Trophoblast cell (in vitro differentiated cells and primary cell): ENCODE data around the gene F3.

Source experiments
- DNase-seq, 2 donors: peaks; one replicate each; pipeline ENCODE4 v3.0.0-alpha.2; 2016
- H2AFZ ChIP-seq: 2 replicates; pipeline ENCODE4 v1.6.1; 2013; ENCODE audit warnings: low read length, moderate library complexity, mild to moderate bottlenecking; ENCODE audit not compliant: insufficient read depth, poor library complexity
- H2AK5ac ChIP-seq: 2 replicates; pipeline ENCODE4 v1.6.1; 2013; ENCODE audit warnings: mild to moderate bottlenecking, low read length
- H2BK120ac ChIP-seq: 2 replicates; pipeline ENCODE4 v1.6.1; 2013; ENCODE audit warnings: low read length, mild to moderate bottlenecking, moderate library complexity; ENCODE audit not compliant: insufficient read depth, poor library complexity
- H2BK12ac ChIP-seq: 2 replicates; pipeline ENCODE4 v1.6.1; 2013; ENCODE audit warnings: mild to moderate bottlenecking, low read length, moderate library complexity
- H2BK5ac ChIP-seq: 2 replicates; pipeline ENCODE4 v1.6.1; 2013; ENCODE audit warnings: low read length, low read depth, moderate library complexity, mild to moderate bottlenecking; ENCODE audit not compliant: poor library complexity
- H3K14ac ChIP-seq: 2 replicates; pipeline ENCODE4 v1.6.1; 2013; ENCODE audit warnings: mild to moderate bottlenecking, low read length
- H3K18ac ChIP-seq: 2 replicates; pipeline ENCODE4 v1.6.1; 2013; ENCODE audit warnings: mild to moderate bottlenecking, low read length
- H3K23ac ChIP-seq: 2 replicates; pipeline ENCODE4 v1.6.1; 2013; ENCODE audit warnings: low read length
- H3K27ac ChIP-seq: 2 replicates; pipeline ENCODE4 v1.5.1; 2013; ENCODE audit warnings: low read depth, mild to moderate bottlenecking, inconsistent platforms, low read length, moderate library complexity
- H3K27me3 ChIP-seq: 2 replicates; pipeline ENCODE4 v1.6.1; 2013; ENCODE audit warnings: inconsistent platforms, mild to moderate bottlenecking, low read length, moderate library complexity; ENCODE audit not compliant: insufficient read depth
- H3K36me3 ChIP-seq, 2 experiments: 1 replicate in 1 of 2; 2 replicates in 1 of 2; pipeline ENCODE4 v1.6.1; 2013; ENCODE audit warnings: low read length in 2 of 2, mild to moderate bottlenecking in 2 of 2, moderate library complexity in 1 of 2; ENCODE audit not compliant: insufficient read depth in 2 of 2, control insufficient read depth in 1 of 2
- H3K4ac ChIP-seq: 2 replicates; pipeline ENCODE4 v1.6.1; 2013; ENCODE audit warnings: low read depth, mild to moderate bottlenecking, low read length, moderate library complexity
- H3K4me1 ChIP-seq, 2 experiments: 1 replicate in 1 of 2; 2 replicates in 1 of 2; pipeline ENCODE4 v1.6.1; 2013; ENCODE audit warnings: low read length in 2 of 2, mild to moderate bottlenecking in 2 of 2, moderate library complexity in 1 of 2; ENCODE audit not compliant: insufficient read depth in 2 of 2, control insufficient read depth in 1 of 2
- H3K4me2 ChIP-seq: 2 replicates; pipeline ENCODE4 v1.6.1; 2013; ENCODE audit warnings: inconsistent platforms, mild to moderate bottlenecking, low read length, moderate library complexity
- H3K4me3 ChIP-seq: 2 replicates; pipeline ENCODE4 v1.5.1; 2013; ENCODE audit warnings: mild to moderate bottlenecking, low read depth, low read length, inconsistent platforms
- H3K79me1 ChIP-seq: one replicate; pipeline ENCODE4 v1.6.1; 2013; ENCODE audit warnings: low read length
- H3K79me2 ChIP-seq: 2 replicates; pipeline ENCODE4 v1.6.1; 2013; ENCODE audit warnings: low read length, mild to moderate bottlenecking; ENCODE audit not compliant: control insufficient read depth, insufficient read depth, poor library complexity
- H3K9ac ChIP-seq: 2 replicates; pipeline ENCODE4 v1.6.1; 2013; ENCODE audit warnings: mild to moderate bottlenecking, low read length
- H3K9me3 ChIP-seq: 2 replicates; pipeline ENCODE4 v1.6.1; 2013; ENCODE audit warnings: low read depth, mild to moderate bottlenecking, control low read depth, inconsistent platforms, low read length; ENCODE audit not compliant: insufficient read depth
- H4K12ac ChIP-seq: 2 replicates; pipeline ENCODE4 v1.6.1; 2013; ENCODE audit warnings: low read depth, mild to moderate bottlenecking, low read length, moderate library complexity
- H4K8ac ChIP-seq: 2 replicates; pipeline ENCODE4 v1.6.1; 2013; ENCODE audit warnings: low read depth, mild to moderate bottlenecking, low read length, moderate library complexity
- H4K91ac ChIP-seq: one replicate; pipeline ENCODE4 v1.6.1; 2013; ENCODE audit warnings: low read depth, mild to moderate bottlenecking, low read length, moderate library complexity
- WGBS: extraction: QIAGEN DNeasy Blood & Tissue Kit; methylation state at CpG from one replicate; pipeline ENCODE4 v1.1.7; 2013; ENCODE audit warnings: missing lambda C conversion rate; ENCODE audit not compliant: insufficient read length, insufficient coverage; ENCODE audit errors: extremely low coverage; 5-methylcytosine and 5-hydroxymethylcytosine counted together

F3 gene

DNA sequence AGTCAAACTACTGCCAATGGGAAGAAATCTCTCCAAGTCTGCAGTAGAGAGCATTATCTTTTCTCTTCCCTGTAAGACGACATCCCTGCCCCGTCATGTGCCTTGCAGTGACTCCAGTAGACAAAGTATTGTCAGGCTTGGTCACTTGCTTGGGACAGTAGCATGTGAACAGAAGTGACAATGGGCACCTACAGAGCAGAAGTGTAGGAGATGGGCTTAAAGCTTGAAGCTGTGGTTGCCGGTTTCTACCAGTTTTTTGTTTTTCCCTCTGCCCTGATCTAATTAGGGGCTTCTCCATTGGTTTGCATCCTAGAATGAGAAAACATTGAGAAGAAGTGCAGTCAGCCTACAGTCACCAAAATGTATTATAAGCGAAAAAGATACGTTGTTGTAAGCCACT lies 12.7 kb downstream of the F3 start:
- Histone ChIP-seq H3K4me2 (no peak overlapping the region), H4K12ac (no peak overlapping the region), H2AK5ac (no peak overlapping the region), H3K4ac (no peak overlapping the region), H3K27ac (no peak overlapping the region), H3K9me3 (no peaks in the 10 kb centered on the region), H3K4me3 (no peak overlapping the region), H3K27me3 (no peaks in the 10 kb centered on the region), H3K9ac (no peak overlapping the region), H4K91ac (no peak overlapping the region), H3K23ac (no peak overlapping the region), H4K8ac (no peak overlapping the region), H2AFZ (no peak overlapping the region), H2BK120ac (no peak overlapping the region), H3K18ac (no peak overlapping the region), H3K79me1 (no peaks in the 10 kb centered on the region), H3K4me1 (peaks cover 0 to 8% of the 10 kb centered on the region in 2 experiments), H3K14ac (no peak overlapping the region), H3K36me3 (peaks cover 17 to 32% of the 10 kb centered on the region in 2 experiments), H2BK5ac (no peak overlapping the region), H3K79me2 (no peaks in the 10 kb centered on the region), H2BK12ac (no peak overlapping the region)
- no CpG with 5 or more reads among the region's 5 CpGs for WGBS
- DNase-seq = no peak

DNA sequence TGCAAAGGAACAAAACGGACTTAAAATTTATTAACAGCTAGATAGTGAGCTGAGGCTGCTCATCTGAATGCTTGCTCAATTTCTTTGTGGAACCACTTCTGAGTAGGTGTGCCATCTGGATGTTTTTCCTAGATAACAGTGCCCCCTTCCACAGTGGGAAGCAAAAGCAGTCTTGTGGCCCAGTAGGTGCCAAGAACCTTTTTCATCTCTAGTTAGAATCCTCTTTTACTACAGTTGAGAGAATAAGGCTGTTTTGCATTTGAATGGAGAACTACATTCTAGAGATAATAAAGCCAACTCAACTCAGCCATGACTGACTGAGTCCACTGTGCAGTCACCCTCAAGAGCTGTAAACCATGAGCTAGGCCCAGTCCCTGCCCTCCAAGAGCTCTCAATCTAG lies 13.3 kb downstream of the F3 start:
- WGBS = no CpG with 5 or more reads among the region's 1 CpG
- no peak overlapping the region for H3K4me2 ChIP-seq
- H3K9me3 ChIP-seq = no peaks in the 10 kb centered on the region

DNA sequence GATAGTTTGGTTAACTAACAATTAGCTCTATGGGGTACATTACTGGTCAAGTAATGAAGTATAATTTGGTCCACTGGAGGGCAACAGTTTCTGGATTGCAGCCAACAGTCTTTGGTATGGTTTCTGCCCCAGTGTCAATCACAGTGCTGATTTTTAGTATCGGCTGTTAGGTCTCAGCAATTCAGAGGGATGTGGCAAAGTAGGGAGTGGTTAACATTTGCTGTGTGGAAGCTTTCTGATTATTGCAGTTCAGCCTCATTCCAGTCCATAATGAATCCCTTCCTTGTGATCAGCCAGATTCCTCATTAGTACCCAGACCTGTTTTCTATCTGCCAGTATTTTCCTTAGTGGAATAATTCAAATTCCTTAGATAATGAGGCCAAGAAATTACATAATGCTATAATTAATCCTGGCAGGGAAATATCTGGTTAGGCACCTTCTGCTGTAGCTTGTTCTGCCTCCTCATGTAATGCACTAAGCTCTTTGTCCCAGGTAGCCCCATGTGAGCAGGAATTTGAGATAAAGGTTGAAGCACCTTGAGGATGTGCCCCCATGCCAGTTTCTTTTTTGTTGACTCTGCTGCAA lies 14.0 kb downstream of the F3 start:
- no CpG with 5 or more reads among the region's 1 CpG for WGBS
- peaks cover 0 to 8% of the 10 kb centered on the region in 2 experiments for H3K4me1 ChIP-seq
- no peak overlapping the region for H3K23ac ChIP-seq
- H3K9ac ChIP-seq = no peak overlapping the region
- DNase-seq = peak; percentile 21 to 58
- no peak overlapping the region for H3K14ac ChIP-seq
- no peaks in the 10 kb centered on the region for H3K79me2 ChIP-seq
- no peak overlapping the region for H4K8ac ChIP-seq
- no peak overlapping the region for H2BK120ac ChIP-seq
- no peak overlapping the region for H3K18ac ChIP-seq
- H4K12ac ChIP-seq = no peak overlapping the region
- peak overlapping the region; percentile 12 for H3K27ac ChIP-seq
- H3K4me3 ChIP-seq = no peak overlapping the region
- no peaks in the 10 kb centered on the region for H3K9me3 ChIP-seq
- no peak overlapping the region for H2AK5ac ChIP-seq
- peaks cover 13 to 26% of the 10 kb centered on the region in 2 experiments for H3K36me3 ChIP-seq
- H2BK12ac ChIP-seq = no peak overlapping the region
- no peaks in the 10 kb centered on the region for H3K27me3 ChIP-seq
- no peak overlapping the region for H3K4me2 ChIP-seq
- no peak overlapping the region for H3K4ac ChIP-seq
- H4K91ac ChIP-seq = no peak overlapping the region
- H2BK5ac ChIP-seq = no peak overlapping the region
- no peaks in the 10 kb centered on the region for H3K79me1 ChIP-seq
- H2AFZ ChIP-seq = no peak overlapping the region

More for the DNA sequence above, 13.3 kb downstream of the F3 start:
- H3K4me3 ChIP-seq = no peak overlapping the region
- H3K4me1 ChIP-seq = peaks cover 0 to 8% of the 10 kb centered on the region in 2 experiments
- no peak overlapping the region for H2BK120ac ChIP-seq
- DNase-seq = no peak
- H2BK12ac ChIP-seq = no peak overlapping the region
- H3K79me1 ChIP-seq = no peaks in the 10 kb centered on the region
- no peaks in the 10 kb centered on the region for H3K27me3 ChIP-seq
- no peak overlapping the region for H4K8ac ChIP-seq
- H3K14ac ChIP-seq = no peak overlapping the region
- H3K4ac ChIP-seq = no peak overlapping the region
- no peak overlapping the region for H4K12ac ChIP-seq
- no peak overlapping the region for H2AK5ac ChIP-seq
- H3K9ac ChIP-seq = no peak overlapping the region
- H4K91ac ChIP-seq = no peak overlapping the region
- H2AFZ ChIP-seq = no peak overlapping the region
- no peak overlapping the region for H3K23ac ChIP-seq
- H3K18ac ChIP-seq = no peak overlapping the region
- H3K36me3 ChIP-seq = peaks cover 17 to 32% of the 10 kb centered on the region in 2 experiments
- no peaks in the 10 kb centered on the region for H3K79me2 ChIP-seq
- H3K27ac ChIP-seq = no peak overlapping the region
- no peak overlapping the region for H2BK5ac ChIP-seq

DNA sequence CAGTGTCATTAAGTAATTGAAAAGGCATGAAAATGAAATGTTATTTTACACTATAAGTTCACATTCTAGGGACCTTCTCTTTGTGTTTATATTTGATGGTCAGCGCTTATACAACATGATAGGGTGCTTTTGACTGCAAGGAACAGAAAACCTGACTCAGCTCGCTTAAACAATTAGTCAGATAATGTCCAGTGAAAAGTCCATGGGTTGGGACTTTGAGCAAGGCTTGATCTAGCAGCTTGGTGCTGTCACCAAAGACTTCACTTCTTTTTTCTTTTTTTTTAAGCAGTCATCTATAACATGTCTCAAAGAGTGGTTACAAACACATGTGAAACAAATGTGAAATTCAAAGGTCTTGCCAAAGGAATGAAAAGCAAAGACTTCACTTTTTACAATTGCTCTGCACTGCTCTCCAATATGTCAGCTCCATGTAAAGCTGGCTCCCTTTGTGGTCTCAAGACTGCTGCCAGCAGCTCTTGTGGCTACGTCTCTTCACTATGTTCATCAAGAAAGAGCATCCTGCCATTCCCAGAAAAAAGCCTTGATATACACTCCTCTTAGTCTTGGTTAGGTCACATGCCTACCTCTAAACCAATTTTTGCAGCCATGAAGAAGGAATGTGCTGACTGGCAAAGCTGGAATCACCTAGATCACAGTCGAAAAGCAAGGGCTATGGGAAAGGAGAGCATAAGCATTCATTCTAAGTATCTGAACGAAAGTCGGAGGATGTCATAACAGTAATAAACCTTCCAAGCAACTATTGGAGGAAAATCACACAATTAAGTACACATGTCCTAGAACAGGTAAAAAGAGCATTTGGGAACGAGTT lies 15.2 kb downstream of the F3 start:
- Histone ChIP-seq H3K4me2 (no peak overlapping the region), H3K23ac (no peak overlapping the region), H2AK5ac (no peak overlapping the region), H3K4me1 (peaks cover 0 to 8% of the 10 kb centered on the region in 2 experiments), H3K4me3 (no peak overlapping the region), H3K79me2 (no peaks in the 10 kb centered on the region), H4K12ac (no peak overlapping the region), H3K18ac (no peak overlapping the region), H2BK120ac (no peak overlapping the region), H4K91ac (no peak overlapping the region), H3K36me3 (peaks cover 7 to 15% of the 10 kb centered on the region in 2 experiments), H3K14ac (no peak overlapping the region), H3K27me3 (no peaks in the 10 kb centered on the region), H3K79me1 (no peaks in the 10 kb centered on the region), H3K27ac (no peak overlapping the region), H4K8ac (no peak overlapping the region), H2AFZ (no peak overlapping the region), H3K9ac (no peak overlapping the region), H3K4ac (no peak overlapping the region), H2BK12ac (no peak overlapping the region), H2BK5ac (no peak overlapping the region), H3K9me3 (no peaks in the 10 kb centered on the region)
- no peak for DNase-seq
- no CpG with 5 or more reads among the region's 7 CpGs for WGBS
